Stimulated activated CD4-positive, alpha-beta T cell treated with anti-CD3 and anti-CD28 coated beads, TNF-alpha, amount 100 ng/mL, for 24 hours (primary cell): Measurements from ENCODE around the gene USP3.

ENCODE experiments used
- DNase-seq, 3 experiments: peaks; one replicate each; pipeline ENCODE4 v3.0.0-alpha.2; 2020; ENCODE audit warnings: low read depth in 3 of 3

The USP3 gene

GRCh38 chr15:63588826-63589225, 84.4 kb downstream of the USP3 start:
- DNase-seq, result no peak

DNA sequence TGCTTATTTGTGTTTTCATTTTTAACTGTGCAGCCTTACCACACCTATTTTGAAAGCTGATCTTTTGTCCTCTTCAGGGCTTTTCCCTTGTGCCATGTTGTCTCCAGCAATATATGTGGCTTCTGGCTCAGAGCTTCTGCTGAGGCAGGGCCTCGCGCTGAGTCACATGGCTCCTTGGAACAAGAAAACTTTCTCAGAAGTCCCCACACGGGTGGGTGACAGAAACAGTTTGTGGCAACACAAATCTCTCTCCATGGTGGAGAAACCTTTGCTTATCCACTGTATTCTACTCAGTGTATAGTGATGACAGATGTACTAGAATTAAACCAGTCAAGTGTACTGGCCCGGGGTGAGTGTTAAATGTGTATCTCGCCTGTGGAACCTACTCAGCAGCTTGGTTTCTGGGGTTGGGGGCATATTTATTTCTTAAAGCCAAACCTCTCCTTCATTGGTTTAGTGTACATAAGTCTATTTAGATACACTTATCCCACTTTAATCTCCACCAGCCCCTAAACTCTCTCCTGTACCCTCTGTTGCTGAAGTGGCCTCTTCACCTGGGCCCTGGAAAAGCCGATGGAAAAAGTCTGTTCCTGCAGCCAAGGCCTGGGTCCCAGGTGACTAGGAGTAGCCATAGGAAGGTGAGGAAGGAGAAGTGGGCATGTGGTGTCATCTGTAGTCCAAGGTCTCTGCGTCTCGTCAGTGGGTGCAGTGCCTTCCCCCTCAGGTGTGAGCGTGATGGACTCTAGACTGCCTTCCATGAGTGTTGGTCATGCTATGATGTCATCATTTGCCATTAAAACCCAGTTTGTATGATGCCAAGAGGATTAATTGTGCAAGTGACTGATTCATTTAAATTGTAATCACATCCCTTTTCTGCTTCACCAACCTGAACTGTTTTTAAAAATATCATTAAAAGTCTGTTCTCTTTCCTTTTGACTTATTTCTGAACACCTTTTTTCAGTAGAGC, 89.6 kb downstream of the USP3 start:
- peak in 2 of 3 experiments; percentile 17 to 49 for DNase-seq

DNA sequence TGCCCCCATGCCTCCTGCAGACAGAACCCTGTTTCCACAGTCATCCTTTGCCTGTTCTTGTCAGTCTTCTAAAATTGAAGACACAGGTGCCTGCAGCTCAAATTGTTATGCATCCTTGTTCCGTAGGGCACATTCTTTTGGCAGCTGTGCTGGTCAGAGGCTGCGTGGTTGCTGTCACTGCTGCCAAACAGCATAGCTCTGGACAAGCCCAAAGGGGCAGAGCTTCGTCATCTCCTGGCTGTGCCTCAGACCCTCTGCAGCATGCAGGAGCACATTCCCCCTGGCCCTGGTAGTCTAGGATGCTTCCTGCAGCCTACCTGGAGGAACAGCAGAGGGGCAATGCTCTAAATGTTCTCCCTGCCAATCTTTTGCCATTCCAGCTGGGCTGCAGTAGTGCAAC, 90.7 kb downstream of the USP3 start:
- DNase-seq, result no peak

GRCh38 chr15:63595688-63596087, 91.3 kb downstream of the USP3 start:
- DNase-seq, result no peak

DNA sequence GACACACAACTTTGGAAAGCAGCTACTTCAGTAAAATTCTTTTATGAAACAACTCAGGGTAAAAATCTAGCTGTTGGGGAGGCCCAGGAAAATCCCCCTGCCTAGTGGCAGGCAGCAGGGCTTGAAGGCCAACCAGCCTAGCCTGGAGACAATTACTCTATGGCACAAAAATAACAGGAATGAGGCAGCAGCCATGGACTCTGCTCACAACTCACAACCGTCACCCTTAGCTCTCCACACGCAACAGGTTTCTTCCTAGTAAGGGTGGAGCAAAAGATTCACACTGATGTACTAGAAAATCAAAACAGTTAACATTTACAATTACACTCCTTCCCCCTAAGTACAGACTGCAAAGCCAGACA, 92.3 kb downstream of the USP3 start:
- no peak for DNase-seq

- no peak for DNase-seq
These were observed 92.8 kb downstream of the USP3 start, which contains the start of gene FBXL22 for GRCh38 chr15:63597038-63597790. Gene FBXL22, plus strand, starts transcription at chr15:63597387. Its CDS starts 6 bp downstream, at chr15:63597393.

DNA sequence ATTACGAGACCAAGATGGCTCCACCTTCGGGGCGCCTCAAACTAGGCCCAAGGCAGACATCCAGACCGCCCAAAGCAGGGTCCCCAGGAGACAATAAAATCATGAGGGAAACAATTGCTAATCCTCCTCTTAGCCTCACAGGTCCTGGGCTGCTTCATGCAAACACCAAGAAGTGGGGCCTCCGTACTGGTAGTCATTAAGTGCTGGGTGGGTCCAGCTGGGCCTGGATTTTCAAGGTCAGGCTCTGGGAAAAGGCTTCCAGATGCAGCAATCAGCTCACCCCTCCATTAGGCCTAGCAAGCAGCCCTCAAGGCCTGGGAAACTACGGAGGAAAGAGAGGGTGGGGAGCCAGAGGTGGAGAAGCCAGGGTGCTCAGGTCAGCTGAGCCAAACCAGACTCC, 93.4 kb downstream of the USP3 start:
- no peak for DNase-seq

- no peak for DNase-seq
These were observed 94.3 kb downstream of the USP3 start for GRCh38 chr15:63598473-63599400.

DNA sequence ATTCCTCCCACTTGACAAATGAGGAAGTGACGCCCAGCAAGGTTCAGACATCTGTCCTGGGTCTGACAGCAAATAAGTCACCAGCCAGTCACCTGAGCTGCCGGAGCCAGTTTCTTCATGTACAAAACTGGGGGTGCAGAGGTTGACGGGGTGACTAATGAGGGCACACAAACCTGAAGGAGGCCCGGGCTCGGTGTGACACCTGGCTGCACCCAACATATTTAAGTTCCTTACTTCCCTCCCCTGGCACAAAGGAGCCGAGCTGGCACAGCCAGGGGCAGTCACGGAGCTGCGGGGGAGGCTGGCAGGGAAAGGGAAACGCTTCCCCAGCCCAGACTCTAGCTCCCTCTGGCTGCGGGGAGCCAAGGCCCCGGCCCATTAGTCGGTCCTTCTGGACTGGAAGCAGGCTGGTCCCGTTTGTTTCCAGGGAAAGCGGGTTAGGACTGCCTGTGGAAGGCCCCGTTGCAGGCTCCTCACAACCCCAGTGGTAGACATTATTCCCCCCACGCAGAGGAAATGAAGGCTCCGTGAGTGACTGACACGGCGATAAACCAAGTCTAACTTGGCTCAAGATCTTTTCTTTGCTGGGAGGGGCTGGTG, 95.1 kb downstream of the USP3 start:
- peak in 2 of 3 experiments; percentile 20 to 32 for DNase-seq

GRCh38 chr15:63600001-63600615, 95.7 kb downstream of the USP3 start:
- peak in 2 of 3 experiments; percentile 12 to 27 for DNase-seq

DNA sequence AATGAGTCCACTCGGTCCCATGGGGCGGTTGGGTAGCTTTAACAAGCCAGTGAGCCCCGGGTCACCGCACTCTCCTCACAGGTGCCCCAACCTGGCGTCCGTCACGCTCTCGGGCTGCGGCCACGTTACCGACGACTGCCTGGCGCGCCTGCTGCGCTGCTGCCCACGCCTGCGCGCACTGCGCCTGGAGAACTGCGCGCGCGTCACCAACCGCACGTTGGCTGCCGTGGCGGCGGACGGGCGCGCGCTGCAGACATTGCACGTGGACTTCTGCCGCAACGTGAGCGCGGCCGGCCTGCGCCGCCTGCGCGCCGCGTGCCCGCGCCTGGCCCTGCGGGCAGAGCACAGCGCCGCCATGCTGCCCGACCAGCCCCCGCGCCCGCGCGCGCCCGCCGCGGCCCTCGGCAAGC, 96.2 kb downstream of the USP3 start:
- peak; percentile 77 to 90 (median 79) for DNase-seq

DNA sequence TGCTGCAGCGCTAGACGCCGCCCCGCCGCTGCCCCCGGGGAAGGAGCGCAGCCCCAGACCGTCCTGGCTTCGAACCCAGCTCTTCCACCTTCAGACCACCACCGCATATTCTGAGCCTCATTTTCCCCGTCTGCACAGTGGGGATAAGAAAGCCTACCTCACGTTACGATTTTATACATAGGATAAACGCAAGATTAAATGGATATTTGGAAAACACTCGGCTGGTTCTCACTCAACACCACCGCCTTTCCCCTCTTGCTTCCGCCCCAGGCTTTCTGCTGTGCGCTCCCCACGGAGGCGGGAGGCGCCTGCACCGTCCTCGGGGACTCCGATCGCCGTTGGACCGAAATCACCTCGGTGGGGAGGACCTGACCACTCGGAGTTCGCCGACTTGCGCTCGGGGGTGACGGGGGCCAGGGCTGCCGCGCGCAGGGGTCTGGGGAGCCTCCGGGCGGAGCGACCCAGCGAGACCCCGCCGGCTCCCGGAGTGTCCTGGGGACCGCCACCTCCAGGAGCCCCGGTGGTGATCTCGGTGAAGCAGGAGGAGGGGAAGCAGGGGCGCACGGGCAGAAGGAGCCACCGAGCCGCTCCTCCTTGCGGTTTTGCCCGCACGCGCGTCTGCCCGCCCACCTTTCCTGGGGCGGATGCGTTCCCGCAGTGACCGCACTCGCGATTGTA, 96.8 kb downstream of the USP3 start:
- DNase-seq, result peak; percentile 28 to 52 (median 31)

DNA sequence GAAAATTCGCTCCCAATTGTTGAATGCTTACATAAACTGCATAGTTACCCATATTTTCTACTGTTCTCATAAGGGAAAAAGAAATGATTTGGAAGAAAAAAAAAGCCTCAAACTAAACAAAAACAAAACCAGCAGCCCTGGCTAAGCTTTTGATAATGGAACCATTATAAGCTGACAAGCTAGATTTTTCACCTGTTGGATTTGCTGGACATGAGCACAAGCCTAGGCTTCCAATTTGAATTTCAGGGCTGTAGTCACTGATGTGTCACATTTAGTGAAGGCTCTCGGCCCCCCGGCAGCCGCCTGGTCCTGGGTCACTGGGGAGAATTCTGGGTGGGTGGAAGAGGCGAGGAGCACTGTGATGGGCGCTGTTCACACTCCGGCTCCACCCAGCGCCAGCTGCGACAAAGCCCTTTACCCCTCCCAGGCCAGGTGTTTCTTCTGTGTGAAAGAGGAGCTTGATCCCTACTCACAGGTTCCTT, 97.4 kb downstream of the USP3 start:
- no peak for DNase-seq

- DNase-seq, result no peak
These were observed 98.2 kb downstream of the USP3 start for GRCh38 chr15:63602595-63602994.

GRCh38 chr15:63603516-63603915, 99.1 kb downstream of the USP3 start:
- DNase-seq, result no peak

- no peak for DNase-seq
These were observed 99.9 kb downstream of the USP3 start for GRCh38 chr15:63604281-63604680.

GRCh38 chr15:63605036-63605435, 100.6 kb downstream of the USP3 start:
- no peak for DNase-seq

DNA sequence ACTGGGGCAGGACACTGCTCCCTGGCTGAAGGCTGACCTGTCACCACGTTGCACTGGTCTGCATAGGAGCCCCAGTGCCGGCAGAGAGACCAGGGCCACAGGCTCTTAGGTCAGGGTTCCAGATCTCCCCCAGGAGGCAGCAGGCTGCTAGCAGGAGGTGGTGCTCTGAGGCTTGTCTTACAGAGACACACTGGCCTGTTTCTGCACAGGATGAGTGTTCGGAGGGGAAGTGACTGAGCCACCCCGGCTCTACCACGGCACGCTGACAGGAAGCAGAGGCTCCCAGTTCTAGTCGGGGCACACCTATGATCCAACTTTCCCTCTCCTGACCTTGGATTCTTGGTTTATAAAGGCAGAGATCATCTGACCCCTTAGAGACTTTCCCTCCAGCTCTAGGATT, 101.4 kb downstream of the USP3 start:
- DNase-seq, result peak; percentile 28 to 49 (median 36)

GRCh38 chr15:63606308-63606707, 101.9 kb downstream of the USP3 start:
- no peak for DNase-seq

GRCh38 chr15:63608989-63609388, 104.6 kb downstream of the USP3 start:
- DNase-seq, result no peak
